ENCODE measurements around the gene PI4KA.

GRCh38 chr22:20782596-20783299, 75.9 kb downstream of the PI4KA start:
- no peak for TF ChIP-seq ZNF674 (CRISPR knock-in tag; IDR thresholded peaks at IDR 0.05; ENCODE audit: low read depth)
- no peak for TF ChIP-seq ZNF253 (CRISPR knock-in tag; IDR thresholded peaks at IDR 0.05; ENCODE audit: borderline replicate concordance)
- no peak for TF ChIP-seq FOSL1 (CRISPR knock-in tag; IDR thresholded peaks at IDR 0.05; ENCODE audit: borderline replicate concordance)
- TF ChIP-seq CTCF (CRISPR knock-in tag; IDR thresholded peaks at IDR 0.05) = no peak
- TF ChIP-seq MYC (CRISPR knock-in tag; IDR thresholded peaks at IDR 0.05; ENCODE audit: borderline replicate concordance) = no peak
- no peak for TF ChIP-seq AGO2 (optimal IDR thresholded peaks at IDR 0.05; ENCODE audit: low read depth, low read length)
- no peak for TF ChIP-seq CHD4 (IDR thresholded peaks at IDR 0.05; ENCODE audit: borderline replicate concordance, low read length)
- TF ChIP-seq EZH2 (conservative IDR thresholded peaks at IDR 0.05; ENCODE audit: low read depth, low read length) = no peak
- TF ChIP-seq ZNF841 (CRISPR knock-in tag; IDR thresholded peaks at IDR 0.05; ENCODE audit: borderline replicate concordance) = no peak

All from HepG2 (cell line).